Coronary artery (tissue), 2 donors: ENCODE results near the gene GNA15.
A peak's percentile ranks its signal among the peaks of the same experiment; 100 is the strongest.

ENCODE experiments used
- DNase-seq: peaks from one replicate; pipeline ENCODE4 v3.0.0-alpha.2; 2017; ENCODE audit warnings: low spot score
- H3K27ac ChIP-seq, 2 donors: fragments of 200-600 bp; sonication (generic); one replicate each; pipeline ENCODE4 v1.5.1; 2016 to 2019
- H3K4me3 ChIP-seq: fragments of 200-600 bp; sonication (generic); 2 replicates; pipeline ENCODE4 v1.5.1; 2016; ENCODE audit warnings: mild to moderate bottlenecking, moderate library complexity
- CTCF ChIP-seq: fragments of 200-600 bp; sonication (generic); IDR thresholded peaks from one replicate; pipeline ENCODE4 v1.5.1; 2019; ENCODE audit warnings: antibody characterized with exemption

Gene GNA15

GRCh38 chr19:3210347-3211017 is 74.6 kb downstream of the GNA15 start:
- Histone ChIP-seq H3K27ac (no peak overlapping the region), H3K4me3 (no peak overlapping the region)
- peak; percentile 39 for TF ChIP-seq CTCF
- DNase-seq: no peak

GRCh38 chr19:3211191-3211590 is 75.4 kb downstream of the GNA15 start:
- Histone ChIP-seq H3K4me3 (no peak overlapping the region), H3K27ac (no peak overlapping the region)
- DNase-seq: no peak
- no peak for TF ChIP-seq CTCF

- TF ChIP-seq CTCF: no peak
- Histone ChIP-seq H3K4me3 (no peak overlapping the region), H3K27ac (no peak overlapping the region)
- no peak for DNase-seq
These were observed 77.3 kb downstream of the GNA15 start for GRCh38 chr19:3213159-3213558.
